NCI-H2196 treated with DMSO at 0.1 percent for 48 hours (cell line): ENCODE measurements around the gene LY86.

ENCODE experiments used
- DNase-seq: peaks from one replicate; lab custom pipeline; 2025; ENCODE audit not compliant: unreplicated experiment; lab: John Stamatoyannopoulos, UW

The LY86 gene

GRCh38 chr6:6588064-6588923 is at the start of gene LY86:
TSS of gene LY86 (plus strand) at chr6:6588720. CDS start at chr6:6588735, 15 bp downstream.
- no peak for DNase-seq

GRCh38 chr6:6539036-6539435 is 49.5 kb upstream of the LY86 start:
- no peak for DNase-seq

GRCh38 chr6:6542357-6542756 is 46.2 kb upstream of the LY86 start:
- no peak for DNase-seq

GRCh38 chr6:6543181-6543879 is 45.2 kb upstream of the LY86 start:
- DNase-seq: no peak

- no peak for DNase-seq
Observed at GRCh38 chr6:6545616-6546317, 42.8 kb upstream of the LY86 start.

- no peak for DNase-seq
Observed at GRCh38 chr6:6546318-6547109, 42.0 kb upstream of the LY86 start.

GRCh38 chr6:6547110-6547879 is 41.2 kb upstream of the LY86 start:
- DNase-seq: peak; percentile 54

GRCh38 chr6:6556161-6556737 is 32.3 kb upstream of the LY86 start:
- no peak for DNase-seq

- no peak for DNase-seq
Observed at GRCh38 chr6:6556738-6557503, 31.6 kb upstream of the LY86 start.

GRCh38 chr6:6557504-6557839 is 31.0 kb upstream of the LY86 start:
- DNase-seq: no peak

- no peak for DNase-seq
Observed at GRCh38 chr6:6557886-6558285, 30.6 kb upstream of the LY86 start.

- DNase-seq: no peak
Observed at GRCh38 chr6:6559994-6560570, 28.4 kb upstream of the LY86 start.

- DNase-seq: no peak
Observed at GRCh38 chr6:6560909-6561308, 27.6 kb upstream of the LY86 start.

GRCh38 chr6:6564154-6564553 is 24.4 kb upstream of the LY86 start:
- no peak for DNase-seq

- DNase-seq: no peak
Observed at GRCh38 chr6:6565069-6565468, 23.5 kb upstream of the LY86 start.

GRCh38 chr6:6565488-6565887 is 23.0 kb upstream of the LY86 start:
- DNase-seq: no peak

- no peak for DNase-seq
Observed at GRCh38 chr6:6566766-6567165, 21.8 kb upstream of the LY86 start.

GRCh38 chr6:6569096-6569810 is 19.3 kb upstream of the LY86 start:
- DNase-seq: no peak
